ENCODE results near the gene NBEA.

The NBEA gene

GRCh38 chr13:35231426-35231825, 289.4 kb downstream of the NBEA start:
- no peak overlapping the region for H3K27ac ChIP-seq (replicated peaks)
- TF ChIP-seq SPI1 (IDR thresholded peaks at IDR 0.05; ENCODE audit: borderline replicate concordance, low read depth): no peak
- no peak for TF ChIP-seq REST (IDR thresholded peaks at IDR 0.05; ENCODE audit: insufficient replicate concordance, low read depth)
- no peak for TF ChIP-seq POLR2AphosphoS5 (IDR thresholded peaks at IDR 0.05; ENCODE audit: low read depth)
- no peak for TF ChIP-seq CTCF (IDR thresholded peaks at IDR 0.05; ENCODE audit: insufficient read depth, low read length)
- no peak for TF ChIP-seq GABPA (IDR thresholded peaks at IDR 0.05; ENCODE audit: low read depth)
- no peak for DNase-seq (ENCODE audit: low read depth in 1 of 2, low spot score in 1 of 2)
- H3K4me3 ChIP-seq (replicated peaks; ENCODE audit: insufficient read depth, low read length): no peak overlapping the region
- no peaks in the 10 kb centered on the region for H3K27me3 ChIP-seq (ENCODE audit: insufficient read depth, poor library complexity, severe bottlenecking)

DNA sequence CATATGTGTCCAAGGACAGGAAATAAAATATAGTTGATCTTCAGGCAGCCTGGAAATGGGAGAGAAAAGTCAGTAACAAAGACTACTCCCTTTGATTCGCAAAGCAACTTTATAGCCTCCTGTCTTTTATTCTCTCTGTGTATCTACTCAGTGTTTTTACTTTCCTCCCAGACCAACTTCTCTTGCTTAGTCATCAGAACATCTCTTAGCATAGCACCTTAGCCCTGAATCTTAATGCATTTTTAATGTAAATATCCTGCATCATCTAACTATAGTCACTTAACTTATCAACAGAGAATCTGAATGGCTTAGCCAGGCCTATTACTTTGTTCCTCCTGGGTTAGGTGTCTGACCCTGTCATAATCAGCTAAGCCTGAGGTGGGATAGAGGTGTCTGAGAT, 296.2 kb downstream of the NBEA start:
- no peak for TF ChIP-seq POLR2AphosphoS5 (IDR thresholded peaks at IDR 0.05; ENCODE audit: low read depth)
- no peak for TF ChIP-seq GABPA (IDR thresholded peaks at IDR 0.05; ENCODE audit: low read depth)
- no peak for TF ChIP-seq SPI1 (IDR thresholded peaks at IDR 0.05; ENCODE audit: borderline replicate concordance, low read depth)
- TF ChIP-seq REST (IDR thresholded peaks at IDR 0.05; ENCODE audit: insufficient replicate concordance, low read depth): no peak
- TF ChIP-seq CTCF (IDR thresholded peaks at IDR 0.05; ENCODE audit: insufficient read depth, low read length): no peak
- no peak overlapping the region for H3K4me3 ChIP-seq (replicated peaks; ENCODE audit: insufficient read depth, low read length)
- no peak for DNase-seq (ENCODE audit: low read depth in 1 of 2, low spot score in 1 of 2)
- H3K27me3 ChIP-seq (ENCODE audit: insufficient read depth, poor library complexity, severe bottlenecking): peaks cover 5% of the 10 kb centered on the region
- no peak overlapping the region for H3K27ac ChIP-seq (replicated peaks)

DNA sequence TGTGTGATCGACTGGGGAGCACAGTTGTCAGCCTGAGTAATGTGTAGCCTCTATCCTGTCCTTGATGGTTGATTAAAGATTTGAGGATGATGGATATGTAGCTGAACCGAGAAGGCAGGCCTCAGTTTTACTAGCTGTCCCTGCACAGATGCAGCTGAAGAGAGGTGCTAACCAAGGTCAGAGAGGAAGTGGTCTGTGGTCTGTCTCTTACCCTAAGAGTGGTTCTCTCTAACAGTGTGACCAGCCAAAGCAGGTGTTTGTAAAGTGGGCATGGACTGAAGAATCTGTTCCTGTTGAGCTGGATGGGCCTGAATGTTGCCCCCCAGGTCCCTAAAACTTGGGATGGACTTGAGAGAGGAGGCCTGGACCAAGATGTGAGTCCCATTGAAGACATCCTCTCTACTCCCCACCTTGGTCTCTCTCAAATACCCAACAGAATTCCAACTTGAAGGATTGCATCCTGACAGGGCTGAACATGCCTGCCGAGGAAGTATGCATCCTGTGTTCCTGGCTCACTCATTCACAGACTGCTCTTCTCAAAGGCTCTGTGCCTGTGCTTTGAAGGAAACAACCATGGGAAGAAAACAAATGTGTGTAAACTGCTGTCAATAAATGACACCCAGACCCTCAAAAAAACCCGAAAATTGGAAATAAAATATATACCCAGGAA, 310.6 kb downstream of the NBEA start:
- no peaks in the 10 kb centered on the region for H3K27me3 ChIP-seq (ENCODE audit: insufficient read depth, poor library complexity, severe bottlenecking)
- no peak for TF ChIP-seq CTCF (IDR thresholded peaks at IDR 0.05; ENCODE audit: insufficient read depth, low read length)
- TF ChIP-seq REST (IDR thresholded peaks at IDR 0.05; ENCODE audit: insufficient replicate concordance, low read depth): no peak
- TF ChIP-seq GABPA (IDR thresholded peaks at IDR 0.05; ENCODE audit: low read depth): no peak
- no peak for TF ChIP-seq SPI1 (IDR thresholded peaks at IDR 0.05; ENCODE audit: borderline replicate concordance, low read depth)
- TF ChIP-seq POLR2AphosphoS5 (IDR thresholded peaks at IDR 0.05; ENCODE audit: low read depth): no peak
- no peak for DNase-seq (ENCODE audit: low read depth in 1 of 2, low spot score in 1 of 2)
- H3K27ac ChIP-seq (replicated peaks): no peak overlapping the region
- H3K4me3 ChIP-seq (replicated peaks; ENCODE audit: insufficient read depth, low read length): no peak overlapping the region
